Peyer's patch (tissue), 4 donors: Measurements from ENCODE around the gene TLL1.

Source experiments
- POLR2A ChIP-seq, 2 donors: fragments of 450-650 bp; IDR thresholded peaks; one replicate each; pipeline ENCODE4 v1.5.1; 2017; ENCODE audit warnings: antibody characterized with exemption in 2 of 2, mild to moderate bottlenecking in 2 of 2, moderate library complexity in 2 of 2
- TF ChIP-seq, protein P1 (sequence below), 6 experiments: fragments of 450-650 bp in 4 of 6; fragments of 200-600 bp in 2 of 6; sonication (generic) in 1 of 6; IDR thresholded peaks; one replicate each; pipeline ENCODE4 v1.5.1; 2017 to 2019; ENCODE audit warnings: antibody characterized with exemption in 6 of 6, mild to moderate bottlenecking in 3 of 6, moderate library complexity in 1 of 6

DNA sequence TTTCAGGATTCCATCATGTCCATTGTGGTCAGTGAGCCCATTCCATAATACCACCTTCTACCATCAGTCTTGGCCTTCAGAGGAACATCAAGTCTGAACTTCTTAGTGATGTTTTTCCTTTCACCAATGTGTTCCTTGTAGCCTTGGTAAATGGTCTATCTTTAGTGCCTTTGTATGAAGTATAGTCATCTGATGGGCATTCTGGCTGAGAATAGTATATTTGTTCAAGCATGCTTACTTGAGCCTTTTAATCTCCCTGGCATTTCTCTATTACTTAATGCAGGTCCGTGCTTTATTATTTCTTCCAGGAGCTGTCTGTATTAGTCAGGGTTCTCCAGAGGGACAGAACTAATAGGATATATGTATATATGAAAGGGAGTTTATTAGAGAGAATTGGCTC lies 99.7 kb downstream of the TLL1 start:
- no peak for TF ChIP-seq POLR2A (IDR thresholded peaks at IDR 0.05)
- TF ChIP-seq, protein P1, sequence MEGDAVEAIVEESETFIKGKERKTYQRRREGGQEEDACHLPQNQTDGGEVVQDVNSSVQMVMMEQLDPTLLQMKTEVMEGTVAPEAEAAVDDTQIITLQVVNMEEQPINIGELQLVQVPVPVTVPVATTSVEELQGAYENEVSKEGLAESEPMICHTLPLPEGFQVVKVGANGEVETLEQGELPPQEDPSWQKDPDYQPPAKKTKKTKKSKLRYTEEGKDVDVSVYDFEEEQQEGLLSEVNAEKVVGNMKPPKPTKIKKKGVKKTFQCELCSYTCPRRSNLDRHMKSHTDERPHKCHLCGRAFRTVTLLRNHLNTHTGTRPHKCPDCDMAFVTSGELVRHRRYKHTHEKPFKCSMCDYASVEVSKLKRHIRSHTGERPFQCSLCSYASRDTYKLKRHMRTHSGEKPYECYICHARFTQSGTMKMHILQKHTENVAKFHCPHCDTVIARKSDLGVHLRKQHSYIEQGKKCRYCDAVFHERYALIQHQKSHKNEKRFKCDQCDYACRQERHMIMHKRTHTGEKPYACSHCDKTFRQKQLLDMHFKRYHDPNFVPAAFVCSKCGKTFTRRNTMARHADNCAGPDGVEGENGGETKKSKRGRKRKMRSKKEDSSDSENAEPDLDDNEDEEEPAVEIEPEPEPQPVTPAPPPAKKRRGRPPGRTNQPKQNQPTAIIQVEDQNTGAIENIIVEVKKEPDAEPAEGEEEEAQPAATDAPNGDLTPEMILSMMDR (IDR thresholded peaks at IDR 0.05) = no peak
